GM18508 (cell line): ENCODE data around the gene GADD45A.
A peak's percentile ranks its signal among the peaks of the same experiment; 100 is the strongest.

Experiments used
- ATAC-seq: cut with Tn5 transposase; IDR thresholded peaks from one replicate; pipeline ENCODE4 v1.9.1; 2021; ENCODE audit warnings: moderate number of reproducible peaks; ENCODE audit not compliant: insufficient read depth, unreplicated experiment

GADD45A gene

GRCh38 chr1:67735806-67736627, 51.0 kb downstream of the GADD45A start:
- ATAC-seq: peak; percentile 91

- no peak for ATAC-seq
These were observed 51.7 kb downstream of the GADD45A start for GRCh38 chr1:67736750-67737149.

- ATAC-seq: no peak
These were observed 52.9 kb downstream of the GADD45A start for GRCh38 chr1:67737875-67738274.
